Fibroblast of gingiva (primary cell): ENCODE measurements around the gene GUCY2F.
A peak's percentile ranks its signal among the peaks of the same experiment; 100 is the strongest.

Source experiments
- DNase-seq: peaks from one replicate; pipeline ENCODE4 v3.0.0-alpha.2; 2011; ENCODE audit warnings: low read depth

Gene GUCY2F

DNA sequence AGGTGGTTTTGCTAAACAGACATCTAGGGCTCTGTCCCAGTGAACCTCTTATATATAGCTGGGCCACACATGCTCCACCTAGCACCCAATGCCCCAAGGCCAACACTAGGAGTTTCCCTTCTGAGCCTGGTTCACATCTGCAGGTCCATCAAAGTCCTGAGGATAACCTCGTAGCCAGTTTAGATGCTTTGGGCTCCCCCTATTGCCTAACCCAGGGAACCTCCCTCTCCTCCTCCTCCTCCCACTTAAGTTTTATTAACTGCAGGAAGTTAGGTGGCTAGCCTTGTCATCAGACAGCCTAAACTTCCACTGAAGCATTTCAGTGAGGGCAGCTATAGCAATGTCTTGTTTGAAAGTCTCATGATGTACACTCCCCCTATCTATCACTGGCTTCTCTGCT is 88.0 kb downstream of the GUCY2F start:
- DNase-seq: no peak

DNA sequence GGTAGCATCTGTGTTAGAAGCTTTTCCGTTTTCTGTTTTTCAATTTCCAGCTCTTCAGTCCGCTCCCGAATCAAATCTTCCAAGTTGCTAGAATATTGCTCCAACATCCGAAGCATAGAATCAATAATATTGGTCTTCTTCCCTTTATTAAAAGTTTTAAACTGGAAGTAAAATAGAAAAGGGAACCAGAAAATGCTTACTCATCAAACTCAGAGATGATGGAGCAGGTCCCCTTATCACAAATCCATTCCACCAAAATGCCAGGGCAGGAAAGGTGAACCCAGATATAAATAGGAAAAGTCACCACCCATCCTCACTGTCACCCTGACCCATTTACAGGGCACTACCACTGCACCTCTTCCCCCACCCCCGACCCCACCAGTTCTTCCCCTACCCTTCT is 89.0 kb downstream of the GUCY2F start:
- DNase-seq: no peak

GRCh38 chrX:109390556-109390955 is 91.3 kb downstream of the GUCY2F start:
- DNase-seq: no peak

DNA sequence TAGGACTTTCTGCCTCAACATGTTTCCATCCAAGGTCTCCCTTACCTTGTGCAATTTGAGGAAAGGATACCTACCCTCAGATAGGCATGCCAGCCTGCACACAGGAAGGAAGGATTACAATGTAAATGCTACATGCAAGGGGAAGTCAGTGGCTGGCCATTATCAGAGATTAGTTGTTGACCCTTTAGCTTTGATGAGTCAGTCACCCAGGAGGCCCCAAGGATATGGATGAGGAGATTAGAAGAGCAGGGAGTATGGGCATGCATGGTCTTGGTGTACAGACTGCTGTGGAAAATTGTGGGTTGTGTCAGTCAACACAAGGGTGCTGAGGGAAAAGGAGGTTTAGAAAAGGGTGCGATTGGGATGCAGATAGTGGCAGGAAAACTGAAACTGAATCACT is 92.0 kb downstream of the GUCY2F start:
- DNase-seq: no peak

DNA sequence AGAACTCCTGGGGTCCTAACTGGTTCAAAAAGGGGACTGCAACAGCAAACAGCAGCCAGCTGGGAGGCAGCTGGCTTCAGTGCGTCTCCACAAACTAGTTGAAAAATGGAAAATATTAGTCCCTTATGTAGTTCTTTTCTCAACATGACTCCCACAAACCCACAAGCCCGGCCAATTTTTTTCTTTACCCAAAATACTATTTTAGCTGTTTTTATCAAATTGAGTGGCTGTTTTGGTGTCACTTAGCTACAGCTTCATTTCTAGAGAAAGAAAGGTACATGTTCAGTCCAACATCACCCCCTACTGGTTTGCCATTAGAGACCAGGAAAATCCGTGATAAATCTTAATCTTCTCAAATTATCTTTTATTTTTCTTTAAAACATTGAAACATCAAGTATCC is 97.2 kb downstream of the GUCY2F start:
- peak; percentile 2 for DNase-seq

DNA sequence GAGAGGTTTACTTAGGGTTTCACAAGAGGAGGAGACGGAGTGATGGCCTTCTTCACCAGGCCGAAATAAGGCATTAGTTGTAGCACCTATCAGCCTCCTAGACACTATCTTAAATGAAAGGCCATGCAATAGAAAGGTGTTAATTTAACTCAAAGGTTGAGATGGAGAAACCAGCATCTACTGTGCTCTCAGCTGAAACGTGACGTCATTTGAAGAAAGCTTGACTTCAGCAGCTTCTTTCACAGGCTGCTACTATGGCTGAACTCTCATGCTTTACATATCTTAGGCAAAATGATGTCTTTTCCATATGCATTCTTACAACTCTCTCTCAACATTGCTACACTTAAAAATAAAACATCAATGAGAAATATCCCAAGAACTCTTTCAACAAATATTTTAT is 99.6 kb downstream of the GUCY2F start:
- DNase-seq: no peak

- no peak for DNase-seq
Observed at GRCh38 chrX:109378281-109378680, 103.6 kb downstream of the GUCY2F start.

DNA sequence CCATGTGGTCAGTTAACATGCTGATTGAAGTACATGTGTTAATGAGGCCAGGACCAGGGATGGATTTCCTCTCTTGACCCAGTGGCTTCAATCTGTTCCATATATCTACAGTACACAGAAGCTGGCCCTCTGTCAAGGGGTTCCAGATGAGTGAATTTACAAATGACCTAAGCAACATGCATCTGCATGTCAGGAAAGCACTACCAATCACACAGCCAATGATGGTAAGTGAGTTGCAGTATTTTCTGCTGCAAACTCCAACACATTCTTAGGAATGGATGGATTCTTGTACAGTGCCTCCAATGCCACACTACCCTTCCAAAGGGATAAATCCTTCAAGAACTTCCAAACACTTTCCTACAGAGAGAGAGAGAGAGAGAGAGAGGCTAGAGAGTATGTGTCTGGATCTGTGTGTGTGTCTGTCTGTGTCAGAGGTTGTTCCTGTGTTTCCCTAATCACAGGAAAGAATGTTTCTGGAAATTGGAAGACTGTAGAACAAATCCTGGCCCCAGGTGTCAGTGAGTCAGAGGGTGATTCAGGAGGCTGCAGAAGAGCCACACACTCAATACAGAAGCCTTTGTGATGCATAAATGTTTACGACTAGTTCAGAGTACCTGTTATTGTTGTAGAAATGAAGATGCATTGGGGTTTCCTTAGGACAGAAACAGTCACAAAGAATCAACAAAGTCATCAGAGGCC is 107.5 kb downstream of the GUCY2F start:
- DNase-seq: no peak

DNA sequence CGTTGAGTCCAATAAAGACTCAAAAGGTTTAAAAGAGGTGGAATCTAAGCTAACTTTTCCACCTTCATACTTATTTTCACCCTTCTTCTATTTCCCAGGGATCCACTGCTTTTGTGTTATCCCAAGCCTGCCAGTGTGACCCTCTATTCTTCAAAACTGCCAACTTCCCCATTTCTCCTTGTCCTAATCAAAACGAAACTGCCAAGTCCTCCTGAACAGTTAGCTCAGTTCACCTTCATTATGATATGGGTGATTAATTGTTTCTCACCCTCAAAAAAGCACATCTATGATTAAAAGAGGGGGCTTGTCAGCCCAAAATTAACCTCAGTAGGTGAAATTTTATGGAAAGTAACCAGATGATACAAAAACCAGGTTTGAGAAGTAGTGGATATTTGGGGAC is 108.4 kb downstream of the GUCY2F start:
- DNase-seq: no peak

DNA sequence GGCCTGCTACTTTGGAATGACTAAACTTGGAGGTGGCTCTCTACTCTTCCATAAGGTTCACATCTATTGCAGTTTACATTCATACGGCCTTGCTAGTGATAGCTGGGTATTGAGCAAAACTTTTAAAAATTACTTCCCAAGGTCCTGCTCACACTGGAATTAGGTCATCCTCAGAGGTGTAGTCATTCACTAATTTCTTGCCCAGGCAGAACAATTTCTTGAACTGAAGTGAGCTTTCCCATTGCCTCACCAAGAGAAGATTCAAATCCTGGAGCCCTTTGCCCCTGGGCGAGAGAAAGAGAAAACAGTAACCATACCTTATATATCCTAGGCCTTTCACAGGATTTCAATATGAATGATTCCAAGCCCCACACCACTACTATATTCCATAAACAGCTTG is 109.2 kb downstream of the GUCY2F start:
- no peak for DNase-seq

DNA sequence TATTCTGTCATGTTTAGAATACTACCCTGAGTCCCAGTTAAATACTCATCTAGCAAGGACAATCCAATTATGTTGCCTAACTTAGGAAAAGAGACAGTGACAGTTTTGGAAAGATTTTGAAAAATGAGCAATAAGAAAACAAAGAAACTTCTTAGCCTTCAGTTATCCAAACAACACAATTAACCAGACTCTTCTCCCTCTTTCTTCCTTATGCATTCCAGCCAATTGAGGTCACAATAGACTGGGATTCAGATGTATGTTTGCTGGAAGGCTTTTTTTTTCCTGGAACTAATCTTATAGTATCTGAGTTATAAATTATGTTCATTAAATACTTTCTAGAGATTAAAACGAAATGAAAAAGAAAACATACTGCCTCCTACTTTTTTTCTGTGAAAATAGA is 109.6 kb downstream of the GUCY2F start:
- no peak for DNase-seq

DNA sequence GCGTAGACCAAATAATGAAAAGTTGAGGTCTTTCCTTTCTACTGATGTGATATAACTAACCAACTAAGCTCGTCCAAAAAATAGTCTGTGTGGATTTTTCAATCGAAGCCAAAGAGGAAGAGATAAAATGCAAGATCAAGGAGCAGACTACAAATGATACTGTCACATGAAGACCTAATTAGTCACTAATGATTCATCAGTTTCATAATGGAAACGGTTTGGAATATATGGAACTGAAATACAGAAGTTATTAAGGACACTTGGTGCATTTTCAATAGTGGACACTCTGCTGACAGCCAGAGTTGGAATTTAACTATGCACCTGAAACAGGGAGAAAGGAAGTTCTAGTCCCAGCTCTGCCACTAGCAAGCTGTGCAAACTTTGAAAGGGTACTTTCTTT is 119.8 kb downstream of the GUCY2F start:
- DNase-seq: no peak

DNA sequence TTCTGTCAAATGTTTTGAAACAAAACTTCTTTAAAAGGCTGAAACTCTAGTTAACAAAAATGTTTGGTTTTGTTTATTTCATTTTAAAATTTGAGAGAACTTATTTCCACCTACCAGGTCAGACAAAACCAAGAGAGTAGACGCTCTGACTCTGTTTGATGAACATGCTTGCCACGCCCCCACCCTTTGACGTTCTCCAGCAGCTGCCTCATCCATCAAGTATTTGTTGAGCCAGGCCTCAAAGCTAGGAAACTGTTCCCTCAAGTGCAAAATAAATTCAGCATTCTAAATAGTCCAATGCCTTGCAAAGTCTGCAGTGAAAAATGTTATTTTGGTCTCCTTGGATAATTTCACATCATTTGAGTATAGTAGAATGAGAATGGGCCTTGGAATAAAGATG is 121.6 kb downstream of the GUCY2F start:
- DNase-seq: no peak

- DNase-seq: no peak
Observed at GRCh38 chrX:109357706-109358105, 124.2 kb downstream of the GUCY2F start.

GRCh38 chrX:109356684-109357083 is 125.2 kb downstream of the GUCY2F start:
- no peak for DNase-seq

GRCh38 chrX:109352066-109352588 is 129.8 kb downstream of the GUCY2F start:
- peak; percentile 59 for DNase-seq

DNA sequence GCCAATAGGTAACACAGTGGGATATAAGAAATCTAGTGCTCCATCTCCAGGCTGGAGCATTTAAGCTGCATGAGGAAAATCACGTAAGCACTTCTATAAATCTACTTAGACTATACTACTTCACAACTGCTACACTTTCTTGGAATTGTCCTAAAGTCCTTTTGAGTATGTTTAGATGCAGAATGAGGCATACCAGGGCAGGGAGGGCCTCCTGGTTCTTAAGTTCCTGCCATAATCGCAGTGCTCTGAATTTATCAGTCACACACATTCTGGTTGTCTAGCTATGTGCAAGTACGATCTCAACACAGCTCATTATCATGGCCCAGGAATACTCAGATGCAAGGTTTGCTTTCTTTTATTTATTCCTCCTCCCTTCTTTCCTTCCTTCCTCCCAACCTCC is 130.3 kb downstream of the GUCY2F start:
- DNase-seq: no peak

DNA sequence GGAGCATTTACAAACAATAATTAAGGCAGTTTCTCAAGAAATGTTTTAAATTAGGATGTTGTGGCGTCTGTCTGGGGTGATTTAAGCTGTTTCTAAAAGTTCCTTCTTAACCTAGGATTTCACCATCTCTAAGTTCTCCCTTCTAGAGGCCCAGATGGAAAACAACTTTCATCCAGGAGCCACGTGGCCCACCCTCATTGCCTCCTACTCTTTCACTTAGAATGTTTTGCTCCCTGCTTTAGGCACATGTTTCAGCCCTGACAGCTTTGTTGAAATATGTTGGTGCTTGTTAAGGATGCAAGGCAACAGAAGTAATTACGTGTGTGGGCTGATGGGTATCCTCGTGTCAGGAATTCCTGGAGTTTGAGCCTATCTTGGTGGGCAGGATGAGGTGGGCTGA is 131.3 kb downstream of the GUCY2F start:
- DNase-seq: no peak

- DNase-seq: no peak
Observed at GRCh38 chrX:109350051-109350450, 131.8 kb downstream of the GUCY2F start.

GRCh38 chrX:109347632-109348031 is 134.3 kb downstream of the GUCY2F start:
- DNase-seq: peak; percentile 78

DNA sequence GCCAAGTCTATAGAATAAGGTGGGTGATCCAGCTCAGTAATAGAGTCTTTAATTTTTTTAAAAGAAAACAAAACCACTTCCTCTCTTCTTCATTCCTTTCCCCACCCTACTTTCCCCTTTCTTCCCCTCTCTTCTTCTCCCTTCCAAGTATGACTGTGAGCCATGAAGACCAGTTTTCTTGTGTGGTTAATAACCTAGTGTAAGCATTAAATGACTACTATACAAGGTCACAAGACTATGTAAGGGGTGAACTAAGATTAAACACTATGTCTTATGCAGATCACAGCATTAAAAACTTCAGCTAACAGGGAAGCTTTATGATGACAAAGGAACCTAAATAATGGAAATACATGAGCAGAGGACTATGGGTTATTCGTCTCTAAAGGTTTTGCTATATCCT is 135.4 kb downstream of the GUCY2F start:
- no peak for DNase-seq

- peak; percentile 2 for DNase-seq
Observed at GRCh38 chrX:109345856-109346255, 136.0 kb downstream of the GUCY2F start.

DNA sequence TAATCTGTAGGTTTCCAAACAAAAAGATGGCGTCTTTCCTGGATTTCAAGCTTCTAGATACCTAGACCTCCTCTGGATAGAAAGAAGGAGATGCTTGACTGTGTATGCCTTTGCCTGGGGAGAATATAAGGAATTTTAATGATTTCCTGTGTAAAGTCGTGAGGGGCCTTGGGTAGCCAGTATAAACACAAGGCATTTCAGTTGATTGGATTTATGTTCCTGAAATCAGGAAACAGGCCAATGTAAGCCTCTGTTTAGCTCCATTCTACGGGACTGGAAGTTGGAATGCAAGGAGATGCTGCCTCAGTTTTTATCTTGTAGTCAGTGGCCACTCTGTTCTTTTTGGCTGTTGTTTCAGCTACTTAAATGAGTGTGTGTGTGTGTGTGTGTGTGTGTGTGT is 137.2 kb downstream of the GUCY2F start:
- DNase-seq: no peak

DNA sequence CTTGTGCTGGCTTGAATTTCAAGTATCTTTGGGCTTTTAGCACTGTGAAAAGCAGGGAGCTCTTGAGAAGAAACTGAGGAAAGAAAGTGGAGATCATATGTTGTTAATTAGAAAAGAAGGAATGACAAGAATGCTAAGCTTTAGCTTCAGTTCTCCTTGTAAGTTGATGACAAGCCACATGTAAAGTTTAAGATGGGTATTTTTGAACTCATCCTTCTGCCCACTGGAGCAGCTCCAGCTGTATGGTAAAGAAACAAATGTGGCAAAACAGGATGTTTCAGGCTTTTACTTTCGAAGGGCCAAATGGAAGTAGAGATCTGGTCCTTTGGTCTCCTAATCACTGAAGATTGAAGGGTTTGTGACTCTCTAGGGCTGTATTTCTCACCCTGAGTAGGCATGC is 137.8 kb downstream of the GUCY2F start:
- no peak for DNase-seq
